Measurements from ENCODE around the gene SPTBN4. TPM values are rescaled to one million over a fixed set of nuclear protein-coding genes. Genes with fewer than 3 reads are reported as not detected.
"Not testable (repeated sequence)": the region's sequence is repeated elsewhere in the genome, so short reads cannot be mapped to it uniquely, and the experiment has no call there.

SPTBN4 gene
- total RNA-seq, 2 donors from 2014 or later, result 0.29 to 0.74 TPM

DNA sequence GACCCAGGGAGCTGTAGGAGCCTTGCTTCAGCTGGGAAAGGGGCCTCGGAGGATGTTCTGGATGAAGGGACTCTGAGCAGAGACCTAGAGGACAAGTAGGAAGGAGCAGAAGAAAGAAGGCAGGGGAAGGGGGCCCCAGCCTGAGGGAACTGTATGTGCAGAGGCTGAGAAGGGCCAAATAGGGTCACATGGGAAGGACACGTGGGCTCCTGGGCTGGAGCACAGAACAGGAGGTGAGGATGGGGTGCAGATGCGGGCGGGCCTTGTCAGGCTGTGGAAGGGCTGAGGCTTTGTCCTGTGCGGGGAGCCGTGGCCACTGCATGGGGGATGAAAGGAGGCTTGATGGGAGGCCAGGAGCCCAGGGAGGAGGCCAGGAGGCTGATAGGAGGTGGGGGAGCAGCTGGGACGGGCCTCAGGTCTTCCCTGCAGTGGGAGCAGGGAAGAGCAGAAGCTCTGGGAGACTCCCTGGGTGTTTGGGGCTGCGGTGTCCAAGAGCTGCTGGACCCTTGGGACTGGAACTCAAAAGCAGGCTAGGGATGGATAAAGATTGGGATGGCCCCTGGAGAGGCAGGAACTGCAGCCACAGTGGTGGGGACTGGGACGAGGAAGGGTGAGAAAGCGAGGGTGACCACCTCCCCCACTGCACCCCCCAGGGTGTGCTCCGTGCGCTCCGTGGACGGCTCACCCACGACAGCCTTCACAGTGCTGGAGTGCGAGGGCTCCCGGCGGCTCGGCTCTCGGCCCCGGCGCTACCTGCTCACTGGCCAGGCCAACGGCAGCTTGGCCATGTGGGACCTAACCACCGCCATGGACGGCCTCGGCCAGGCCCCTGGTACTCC lies 123.0 kb downstream of the SPTBN4 start:
- no peak overlapping the region for H3K27ac ChIP-seq
- DNase-seq, result no peak
- no peaks in the 10 kb centered on the region for H3K9me3 ChIP-seq
- no peak overlapping the region for H3K4me3 ChIP-seq
- H3K4me1 ChIP-seq, result no peaks in the 10 kb centered on the region
- H3K27me3 ChIP-seq, result no peaks in the 10 kb centered on the region
- TF ChIP-seq CTCF (IDR thresholded peaks at IDR 0.05), result no peak
- intact Hi-C loops (cut with DNase I), result no loop called here
- H3K9ac ChIP-seq (ENCODE audit: low read depth in 2 of 2, low read length in 2 of 2), result no peak overlapping the region
- no peaks in the 10 kb centered on the region for H3K36me3 ChIP-seq

DNA sequence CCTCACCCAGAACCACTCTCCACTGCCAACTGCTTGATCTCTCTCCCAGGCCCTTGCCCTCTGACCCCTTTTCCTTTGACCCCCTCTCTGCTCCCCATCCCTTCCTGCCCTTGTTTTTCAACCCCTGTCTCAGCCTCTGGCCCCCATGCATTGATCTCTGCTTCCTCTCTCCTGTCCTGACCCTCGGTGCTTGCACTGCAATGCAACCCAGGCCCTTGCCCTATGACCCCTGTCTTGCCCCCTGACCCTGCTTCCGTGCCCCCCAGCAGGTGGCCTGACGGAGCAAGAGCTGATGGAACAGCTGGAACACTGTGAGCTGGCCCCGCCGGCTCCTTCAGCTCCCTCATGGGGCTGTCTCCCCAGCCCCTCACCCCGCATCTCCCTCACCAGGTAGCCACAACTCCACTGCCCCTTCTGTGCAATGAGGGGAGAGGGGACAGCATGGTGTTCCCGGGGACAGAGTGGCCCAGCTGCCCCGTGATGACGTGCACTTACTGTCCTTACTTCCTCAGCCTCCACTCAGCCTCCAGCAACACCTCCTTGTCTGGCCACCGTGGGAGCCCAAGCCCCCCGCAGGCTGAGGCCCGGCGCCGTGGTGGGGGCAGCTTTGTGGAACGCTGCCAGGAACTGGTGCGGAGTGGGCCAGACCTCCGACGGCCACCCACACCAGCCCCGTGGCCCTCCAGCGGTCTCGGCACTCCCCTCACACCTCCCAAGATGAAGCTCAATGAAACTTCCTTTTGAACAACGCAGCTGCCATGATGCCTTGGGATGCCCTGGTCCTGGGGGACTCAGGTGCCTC lies 123.9 kb downstream of the SPTBN4 start:
- no peaks in the 10 kb centered on the region for H3K36me3 ChIP-seq
- TF ChIP-seq CTCF (IDR thresholded peaks at IDR 0.05), result no peak
- no peak overlapping the region for H3K27ac ChIP-seq
- no peak overlapping the region for H3K4me3 ChIP-seq
- intact Hi-C loops (cut with DNase I), result no loop called here
- no peak overlapping the region for H3K9ac ChIP-seq (ENCODE audit: low read depth in 2 of 2, low read length in 2 of 2)
- H3K9me3 ChIP-seq, result no peaks in the 10 kb centered on the region
- H3K27me3 ChIP-seq, result no peaks in the 10 kb centered on the region
- peak; percentile 11 for DNase-seq
- H3K4me1 ChIP-seq, result no peaks in the 10 kb centered on the region

DNA sequence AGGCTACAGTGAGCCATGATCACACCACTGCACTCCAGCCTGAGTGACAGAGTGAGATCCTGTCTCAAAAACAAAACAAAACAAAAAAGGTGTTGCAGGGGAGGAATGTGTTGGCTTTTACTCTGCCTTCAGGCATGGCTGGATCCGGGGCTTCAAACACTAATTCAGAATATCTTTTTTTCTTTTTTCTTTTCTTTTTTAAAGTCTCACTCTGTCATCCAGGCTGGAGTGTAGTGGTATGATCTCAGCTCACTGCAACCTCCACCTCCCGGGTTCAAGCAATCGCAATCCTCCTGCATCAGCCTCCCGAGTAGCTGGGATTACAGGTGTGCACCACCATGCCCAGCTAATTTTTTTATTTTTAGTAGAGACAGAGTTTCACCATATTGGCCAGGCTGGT lies 124.9 kb downstream of the SPTBN4 start:
- DNase-seq; H3K36me3 ChIP-seq; H3K27ac ChIP-seq; H3K9ac ChIP-seq (ENCODE audit: low read depth in 2 of 2, low read length in 2 of 2); H3K9me3 ChIP-seq; intact Hi-C loops (cut with DNase I); H3K27me3 ChIP-seq; H3K4me3 ChIP-seq; H3K4me1 ChIP-seq: not testable (repeated sequence)

- Histone ChIP-seq H3K9ac (ENCODE audit: low read depth in 2 of 2, low read length in 2 of 2) (no peak overlapping the region), H3K9me3 (no peaks in the 10 kb centered on the region), H3K27ac (no peak overlapping the region), H3K27me3 (peaks cover 8% of the 10 kb centered on the region), H3K4me3 (no peak overlapping the region), H3K4me1 (no peaks in the 10 kb centered on the region), H3K36me3 (no peaks in the 10 kb centered on the region)
- DNase-seq, result no peak
- TF ChIP-seq CTCF (IDR thresholded peaks at IDR 0.05), result no peak
- intact Hi-C loops (cut with DNase I), result no loop called here
Observed at GRCh38 chr19:40592170-40592569, 125.4 kb downstream of the SPTBN4 start.

- Histone ChIP-seq H3K27ac (no peak overlapping the region), H3K27me3 (peaks cover 26% of the 10 kb centered on the region), H3K9me3 (no peaks in the 10 kb centered on the region), H3K4me1 (peaks cover 6% of the 10 kb centered on the region), H3K36me3 (no peaks in the 10 kb centered on the region), H3K9ac (ENCODE audit: low read depth in 2 of 2, low read length in 2 of 2) (no peak overlapping the region), H3K4me3 (no peak overlapping the region)
- no peak for TF ChIP-seq CTCF (IDR thresholded peaks at IDR 0.05)
- DNase-seq, result no peak
- intact Hi-C loops (cut with DNase I), result no loop called here
Observed at GRCh38 chr19:40594255-40594654, 127.5 kb downstream of the SPTBN4 start.
